ENCODE measurements around the gene SLC7A9.

DNA sequence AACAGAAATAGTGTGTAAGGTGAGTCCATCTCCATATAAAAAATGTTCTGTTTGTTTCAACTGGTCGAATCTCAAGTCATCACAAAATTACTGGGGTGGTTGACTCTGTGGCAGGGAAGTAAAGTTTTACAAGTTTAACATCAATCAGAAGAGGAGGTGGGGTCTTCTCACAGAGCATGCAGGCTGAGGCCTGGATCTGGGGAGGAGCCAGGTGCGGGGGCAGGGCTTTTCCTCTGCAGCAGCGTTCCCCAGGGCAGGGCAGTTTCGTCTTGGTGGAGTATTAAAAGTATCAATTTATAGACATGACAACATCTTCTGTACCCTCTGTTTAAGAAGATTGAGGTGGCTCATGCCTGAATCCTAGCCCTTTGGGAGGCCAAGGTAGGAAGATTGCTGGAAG, 68.8 kb downstream of the SLC7A9 start:
- TF ChIP-seq POLR2AphosphoS5 (IDR thresholded peaks at IDR 0.05; ENCODE audit: low read depth, low read length), result no peak
- TF ChIP-seq POLR2A (IDR thresholded peaks at IDR 0.05; ENCODE audit: low read depth, low read length), result no peak
- TF ChIP-seq TAF1 (IDR thresholded peaks at IDR 0.05; ENCODE audit: borderline replicate concordance, low read depth, low read length), result no peak

Data from GM12892 (cell line).